ENCODE measurements around the gene NOXA1.

NOXA1 gene

DNA sequence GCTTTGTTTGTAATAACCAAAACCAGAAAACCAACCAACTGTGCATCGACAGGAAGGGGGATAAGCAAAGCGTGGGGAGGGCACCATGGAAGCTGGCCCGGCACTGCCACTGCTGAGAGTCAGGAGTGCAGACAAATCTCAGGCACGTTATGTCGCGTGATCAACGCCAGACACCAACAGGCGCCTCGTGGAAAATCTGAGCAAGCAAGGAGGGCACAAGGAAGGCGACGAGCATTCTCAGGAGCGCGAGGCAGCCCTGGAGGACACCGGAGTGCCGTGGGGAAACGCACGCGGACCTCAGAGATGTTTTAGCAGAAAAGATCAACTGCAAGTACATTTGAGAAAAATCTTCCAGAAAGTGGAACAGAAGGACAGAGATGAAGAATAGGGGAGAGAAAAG lies 51.1 kb downstream of the NOXA1 start:
- no peak for DNase-seq (ENCODE audit: low read depth)
- H3K4me3 ChIP-seq (ENCODE audit: low read depth, low read length), result no peak overlapping the region
- TF ChIP-seq, protein P1, sequence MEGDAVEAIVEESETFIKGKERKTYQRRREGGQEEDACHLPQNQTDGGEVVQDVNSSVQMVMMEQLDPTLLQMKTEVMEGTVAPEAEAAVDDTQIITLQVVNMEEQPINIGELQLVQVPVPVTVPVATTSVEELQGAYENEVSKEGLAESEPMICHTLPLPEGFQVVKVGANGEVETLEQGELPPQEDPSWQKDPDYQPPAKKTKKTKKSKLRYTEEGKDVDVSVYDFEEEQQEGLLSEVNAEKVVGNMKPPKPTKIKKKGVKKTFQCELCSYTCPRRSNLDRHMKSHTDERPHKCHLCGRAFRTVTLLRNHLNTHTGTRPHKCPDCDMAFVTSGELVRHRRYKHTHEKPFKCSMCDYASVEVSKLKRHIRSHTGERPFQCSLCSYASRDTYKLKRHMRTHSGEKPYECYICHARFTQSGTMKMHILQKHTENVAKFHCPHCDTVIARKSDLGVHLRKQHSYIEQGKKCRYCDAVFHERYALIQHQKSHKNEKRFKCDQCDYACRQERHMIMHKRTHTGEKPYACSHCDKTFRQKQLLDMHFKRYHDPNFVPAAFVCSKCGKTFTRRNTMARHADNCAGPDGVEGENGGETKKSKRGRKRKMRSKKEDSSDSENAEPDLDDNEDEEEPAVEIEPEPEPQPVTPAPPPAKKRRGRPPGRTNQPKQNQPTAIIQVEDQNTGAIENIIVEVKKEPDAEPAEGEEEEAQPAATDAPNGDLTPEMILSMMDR (IDR thresholded peaks at IDR 0.05; ENCODE audit: insufficient read depth, low read depth, low read length, missing control alignments), result no peak

DNA sequence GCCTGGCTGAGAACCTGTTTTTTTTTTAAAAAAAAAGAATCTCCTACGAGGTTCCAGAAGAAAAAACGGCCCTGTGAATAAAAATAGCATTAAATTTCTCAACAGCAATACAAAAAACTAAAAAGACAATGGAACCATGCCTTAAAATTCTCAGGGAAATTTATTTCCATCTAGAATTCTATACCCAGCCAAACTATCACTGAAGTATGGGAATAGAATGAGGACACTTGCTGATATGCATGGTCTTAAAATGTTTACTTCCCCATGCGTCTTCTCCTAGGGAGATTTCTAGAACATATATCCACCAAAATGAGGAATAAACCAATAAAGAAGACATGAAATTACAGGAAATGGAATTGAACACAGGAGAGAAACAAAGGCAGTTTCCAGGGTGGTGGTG lies 52.5 kb downstream of the NOXA1 start:
- TF ChIP-seq, protein P1 (IDR thresholded peaks at IDR 0.05; ENCODE audit: insufficient read depth, low read depth, low read length, missing control alignments), result no peak
- DNase-seq (ENCODE audit: low read depth), result no peak
- no peak overlapping the region for H3K4me3 ChIP-seq (ENCODE audit: low read depth, low read length)

DNA sequence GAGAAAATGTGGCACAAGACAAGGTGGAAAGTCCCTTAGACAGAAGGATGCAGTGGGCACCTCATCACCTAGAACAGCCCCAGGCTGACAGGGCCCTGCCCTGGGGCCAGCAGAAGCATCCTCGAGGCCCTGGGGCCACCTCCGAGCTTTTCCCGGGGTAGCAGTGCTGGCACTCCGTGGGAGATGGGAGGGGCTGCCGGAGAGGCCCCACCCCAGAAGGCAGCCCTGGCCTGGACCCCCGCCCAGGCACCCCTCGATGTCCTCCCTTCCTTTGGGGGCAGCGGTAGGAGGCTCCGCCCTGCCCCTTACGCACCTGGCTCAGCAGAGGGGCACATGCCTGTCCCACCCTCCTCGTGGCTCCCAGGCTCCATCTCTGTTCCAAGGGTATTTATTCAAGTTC lies 53.7 kb downstream of the NOXA1 start:
- TF ChIP-seq, protein P1 (IDR thresholded peaks at IDR 0.05; ENCODE audit: insufficient read depth, low read depth, low read length, missing control alignments), result no peak
- no peak for DNase-seq (ENCODE audit: low read depth)

DNA sequence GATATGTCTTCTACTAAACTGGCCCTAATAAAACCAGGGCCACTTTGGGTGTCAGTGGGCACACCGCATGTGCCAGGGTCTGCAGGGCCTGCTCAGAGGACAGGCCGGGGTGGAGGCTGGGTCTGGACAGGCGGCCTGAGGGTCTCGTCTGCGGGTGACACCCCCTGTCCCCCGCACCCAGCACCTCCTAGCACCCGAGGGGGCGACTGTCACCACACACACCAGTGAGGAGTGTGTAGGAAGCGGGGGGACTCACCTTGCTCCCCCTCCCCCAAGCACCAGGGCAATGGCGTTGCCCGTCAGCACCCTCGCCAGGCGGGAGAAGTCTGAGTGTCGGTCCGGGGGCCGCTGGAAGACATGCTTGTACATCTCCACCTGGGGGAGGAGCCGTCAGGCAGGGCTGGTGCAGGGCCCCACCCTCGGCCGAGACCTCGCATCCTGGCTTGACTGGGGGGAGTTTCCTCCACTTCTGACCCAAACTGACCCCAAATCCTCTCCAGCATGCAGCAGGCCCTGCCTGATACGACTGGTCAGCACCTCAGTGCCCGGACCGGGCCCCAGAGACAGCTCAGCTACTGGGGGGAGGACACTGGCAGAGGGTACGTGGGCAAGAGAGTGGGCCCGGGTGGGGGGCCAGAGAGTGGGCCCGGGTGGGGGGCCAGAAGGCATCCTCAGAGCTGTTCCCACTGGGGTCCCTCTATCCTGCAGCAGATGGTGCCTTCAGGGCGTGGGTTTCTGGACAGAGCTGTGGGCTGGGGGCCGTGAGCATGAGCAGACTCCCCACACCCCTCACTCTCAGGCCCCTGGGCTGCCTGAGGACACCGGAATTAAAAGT lies 54.8 kb downstream of the NOXA1 start:
- TF ChIP-seq, protein P1 (IDR thresholded peaks at IDR 0.05; ENCODE audit: insufficient read depth, low read depth, low read length, missing control alignments), result no peak
- H3K4me3 ChIP-seq (ENCODE audit: low read depth, low read length), result no peak overlapping the region
- DNase-seq (ENCODE audit: low read depth), result no peak

More for the DNA sequence above, 53.7 kb downstream of the NOXA1 start:
- no peak overlapping the region for H3K4me3 ChIP-seq (ENCODE audit: low read depth, low read length)

DNA sequence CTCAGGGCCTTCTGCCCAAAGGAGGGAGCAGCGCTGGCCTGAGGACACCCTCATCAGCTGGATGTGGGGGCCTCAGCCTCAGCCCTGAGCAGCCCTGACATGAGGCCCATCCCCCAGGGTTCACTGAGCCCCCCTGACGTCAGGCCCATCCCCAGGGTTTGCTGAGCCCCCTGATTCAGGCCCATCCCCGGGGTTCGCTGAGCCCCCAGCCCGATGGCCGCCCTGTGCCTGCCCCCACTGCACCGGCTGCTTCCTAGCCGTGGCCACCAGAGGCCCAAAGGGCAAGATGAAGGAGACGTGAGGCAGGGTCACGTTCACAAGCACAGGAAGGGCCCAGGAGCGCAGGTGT lies 55.4 kb downstream of the NOXA1 start:
- no peak for DNase-seq (ENCODE audit: low read depth)
- no peak overlapping the region for H3K4me3 ChIP-seq (ENCODE audit: low read depth, low read length)
- TF ChIP-seq, protein P1 (IDR thresholded peaks at IDR 0.05; ENCODE audit: insufficient read depth, low read depth, low read length, missing control alignments), result no peak

DNA sequence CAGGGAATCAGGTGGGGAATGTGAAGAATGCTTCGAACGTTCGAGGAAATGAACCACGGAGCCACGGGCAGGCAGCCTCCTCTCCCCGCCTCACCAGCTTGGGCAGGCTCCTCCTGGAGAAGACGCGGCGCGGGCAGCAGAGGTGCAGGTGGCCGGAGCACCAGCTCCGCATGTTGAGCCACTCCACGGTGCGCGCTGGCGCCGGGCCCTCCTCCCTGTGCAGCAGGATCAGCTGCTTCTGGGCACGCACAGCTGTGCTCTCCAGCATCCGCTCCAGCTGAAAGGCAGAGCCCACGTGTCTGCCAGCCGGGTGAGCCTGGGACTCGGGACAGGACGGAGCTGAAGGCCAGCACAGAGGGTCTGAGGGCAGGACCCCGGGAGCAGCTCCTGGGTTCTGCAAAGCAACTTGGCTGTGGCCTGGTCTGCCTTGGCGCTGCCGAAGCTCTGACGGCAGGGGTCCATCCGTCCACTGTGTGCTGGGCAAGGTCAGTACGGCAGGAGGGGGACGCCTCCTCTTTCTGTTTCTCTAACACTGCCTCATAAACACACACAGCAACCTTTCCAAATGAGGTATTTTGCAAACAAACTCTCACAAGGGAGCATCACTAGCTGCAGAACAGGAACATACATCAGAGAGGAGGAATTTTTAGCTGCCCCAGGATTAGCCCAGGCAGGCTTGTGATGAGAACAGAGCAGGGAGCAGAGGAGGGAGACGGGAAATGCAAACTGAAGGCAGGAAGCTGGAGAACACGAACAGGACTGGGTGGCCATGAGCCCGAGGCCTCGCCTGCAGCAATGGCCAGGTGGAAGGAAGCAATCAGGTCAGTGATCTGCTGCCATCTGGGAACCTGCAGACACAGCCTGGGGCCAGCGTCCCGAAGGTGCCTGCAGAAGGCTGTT lies 56.0 kb downstream of the NOXA1 start:
- TF ChIP-seq, protein P1 (IDR thresholded peaks at IDR 0.05; ENCODE audit: insufficient read depth, low read depth, low read length, missing control alignments), result no peak
- DNase-seq (ENCODE audit: low read depth), result no peak
- H3K4me3 ChIP-seq (ENCODE audit: low read depth, low read length), result no peak overlapping the region
